ENCODE results near the gene P2RX3.

P2RX3 gene

GRCh38 chr11:57373146-57373545, 35.0 kb downstream of the P2RX3 start:
- DNase-seq (ENCODE audit: low spot score), result no peak

GRCh38 chr11:57374966-57375365, 36.8 kb downstream of the P2RX3 start:
- no peak for DNase-seq (ENCODE audit: low spot score)

- no peak for DNase-seq (ENCODE audit: low spot score)
Observed at GRCh38 chr11:57375490-57375889, 37.3 kb downstream of the P2RX3 start.

GRCh38 chr11:57376095-57377090, 38.2 kb downstream of the P2RX3 start:
- DNase-seq (ENCODE audit: low spot score), result no peak

- DNase-seq (ENCODE audit: low spot score), result no peak
Observed at GRCh38 chr11:57377107-57377506, 39.0 kb downstream of the P2RX3 start.

- DNase-seq (ENCODE audit: low spot score), result no peak
Observed at GRCh38 chr11:57378186-57378585, 40.0 kb downstream of the P2RX3 start.

GRCh38 chr11:57379732-57380131, 41.6 kb downstream of the P2RX3 start:
- no peak for DNase-seq (ENCODE audit: low spot score)

GRCh38 chr11:57380975-57381374, 42.8 kb downstream of the P2RX3 start, which contains the start of gene PRG3:
Gene PRG3 (minus strand): TSS chr11:57381150. CDS start chr11:57380708, 442 bp downstream.
- no peak for DNase-seq (ENCODE audit: low spot score)

GRCh38 chr11:57386178-57386940, 48.2 kb downstream of the P2RX3 start:
- no peak for DNase-seq (ENCODE audit: low spot score)

- peak; percentile 67 for DNase-seq (ENCODE audit: low spot score)
Observed at GRCh38 chr11:57387289-57388030, 49.3 kb downstream of the P2RX3 start.

- DNase-seq (ENCODE audit: low spot score), result no peak
Observed at GRCh38 chr11:57390535-57390934, 52.4 kb downstream of the P2RX3 start, which contains the start of gene PRG2. Gene PRG2 (minus strand): TSS chr11:57390650. CDS start chr11:57389944, 706 bp downstream.

GRCh38 chr11:57391111-57391510, 53.0 kb downstream of the P2RX3 start:
- DNase-seq (ENCODE audit: low spot score), result no peak

GRCh38 chr11:57391539-57391938, 53.4 kb downstream of the P2RX3 start:
- no peak for DNase-seq (ENCODE audit: low spot score)

- DNase-seq (ENCODE audit: low spot score), result no peak
Observed at GRCh38 chr11:57392066-57392762, 54.1 kb downstream of the P2RX3 start.

GRCh38 chr11:57392763-57393105, 54.6 kb downstream of the P2RX3 start:
- DNase-seq (ENCODE audit: low spot score), result no peak

GRCh38 chr11:57394203-57394965, 56.2 kb downstream of the P2RX3 start:
- DNase-seq (ENCODE audit: low spot score), result no peak

- DNase-seq (ENCODE audit: low spot score), result no peak
Observed at GRCh38 chr11:57395905-57396623, 57.9 kb downstream of the P2RX3 start.

GRCh38 chr11:57396744-57397143, 58.6 kb downstream of the P2RX3 start:
- no peak for DNase-seq (ENCODE audit: low spot score)

- no peak for DNase-seq (ENCODE audit: low spot score)
Observed at GRCh38 chr11:57397394-57397990, 59.3 kb downstream of the P2RX3 start.

GRCh38 chr11:57399221-57399620, 61.1 kb downstream of the P2RX3 start:
- DNase-seq (ENCODE audit: low spot score), result no peak
